ENCODE data around the gene RPL34.

The RPL34 gene

DNA sequence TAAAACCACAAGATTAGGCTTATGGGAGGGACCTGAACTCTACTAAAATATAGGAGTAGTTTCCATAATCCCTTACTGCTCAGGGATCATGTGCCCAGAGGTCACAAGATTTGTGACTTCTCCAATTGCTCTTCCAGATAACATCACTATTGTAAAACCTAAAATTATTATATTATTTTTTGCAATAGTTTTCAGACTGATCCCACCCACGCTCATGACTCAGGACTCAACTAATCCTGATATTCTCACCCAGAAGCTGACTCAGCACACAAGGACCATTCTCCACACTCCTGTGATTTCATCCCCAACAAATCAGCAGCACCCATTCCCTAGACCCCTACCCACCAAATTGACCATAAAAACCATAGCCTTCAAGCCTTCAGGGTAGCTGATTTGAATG is 24.0 kb upstream of the RPL34 start:
- Histone ChIP-seq H3K9me3 (ENCODE audit: low read length) (no peaks in the 10 kb centered on the region), H3K27ac (ENCODE audit: low read depth, low read length, poor library complexity, severe bottlenecking) (no peak overlapping the region), H3F3A (ENCODE audit: insufficient read depth, low read length) (no peaks in the 10 kb centered on the region), H3K4me3 (ENCODE audit: low read depth, low read length, poor library complexity, severe bottlenecking) (no peak overlapping the region), H3K9me2 (ENCODE audit: low read depth, low read length) (no peaks in the 10 kb centered on the region), H3K9ac (ENCODE audit: low read length) (no peak overlapping the region), H3K4me2 (ENCODE audit: low read length) (no peak overlapping the region), H3K27me3 (ENCODE audit: insufficient read depth, low read length) (no peaks in the 10 kb centered on the region), H3K36me3 (ENCODE audit: insufficient read depth, low read length) (no peaks in the 10 kb centered on the region), H3K4me1 (ENCODE audit: insufficient read depth, low read length, severe bottlenecking) (no peaks in the 10 kb centered on the region), H2AFZ (ENCODE audit: low read length) (no peak overlapping the region), H4K20me1 (ENCODE audit: insufficient read depth, low read length) (no peaks in the 10 kb centered on the region), H3K79me2 (ENCODE audit: insufficient read depth, low read length) (no peaks in the 10 kb centered on the region)
- TF ChIP-seq EZH2 (IDR thresholded peaks at IDR 0.05; ENCODE audit: borderline replicate concordance, low read length) = no peak
- TF ChIP-seq, protein P1, sequence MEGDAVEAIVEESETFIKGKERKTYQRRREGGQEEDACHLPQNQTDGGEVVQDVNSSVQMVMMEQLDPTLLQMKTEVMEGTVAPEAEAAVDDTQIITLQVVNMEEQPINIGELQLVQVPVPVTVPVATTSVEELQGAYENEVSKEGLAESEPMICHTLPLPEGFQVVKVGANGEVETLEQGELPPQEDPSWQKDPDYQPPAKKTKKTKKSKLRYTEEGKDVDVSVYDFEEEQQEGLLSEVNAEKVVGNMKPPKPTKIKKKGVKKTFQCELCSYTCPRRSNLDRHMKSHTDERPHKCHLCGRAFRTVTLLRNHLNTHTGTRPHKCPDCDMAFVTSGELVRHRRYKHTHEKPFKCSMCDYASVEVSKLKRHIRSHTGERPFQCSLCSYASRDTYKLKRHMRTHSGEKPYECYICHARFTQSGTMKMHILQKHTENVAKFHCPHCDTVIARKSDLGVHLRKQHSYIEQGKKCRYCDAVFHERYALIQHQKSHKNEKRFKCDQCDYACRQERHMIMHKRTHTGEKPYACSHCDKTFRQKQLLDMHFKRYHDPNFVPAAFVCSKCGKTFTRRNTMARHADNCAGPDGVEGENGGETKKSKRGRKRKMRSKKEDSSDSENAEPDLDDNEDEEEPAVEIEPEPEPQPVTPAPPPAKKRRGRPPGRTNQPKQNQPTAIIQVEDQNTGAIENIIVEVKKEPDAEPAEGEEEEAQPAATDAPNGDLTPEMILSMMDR (IDR thresholded peaks at IDR 0.05; ENCODE audit: low read length) = no peak

DNA sequence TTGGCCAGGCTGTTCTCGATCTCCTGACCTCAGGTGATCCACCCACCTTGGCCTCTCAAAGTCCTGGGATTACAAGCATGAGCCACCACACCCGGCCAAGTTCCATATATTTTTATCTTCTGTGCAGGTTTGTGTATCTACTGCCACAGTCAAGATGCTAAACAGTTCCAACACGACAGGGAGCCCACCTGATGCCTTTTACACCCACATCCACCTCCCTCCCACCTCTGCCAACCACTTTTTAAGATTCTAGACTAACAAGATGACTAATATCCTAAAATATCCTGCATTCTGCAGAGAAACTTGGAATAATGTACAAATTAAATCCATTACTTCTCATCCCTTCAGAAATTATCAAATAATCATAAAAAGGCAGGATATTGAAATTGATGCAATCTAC is 19.3 kb upstream of the RPL34 start:
- H3K27me3 ChIP-seq (ENCODE audit: insufficient read depth, low read length) = no peaks in the 10 kb centered on the region
- H3K9me3 ChIP-seq (ENCODE audit: low read length) = no peaks in the 10 kb centered on the region
- H3K27ac ChIP-seq (ENCODE audit: low read depth, low read length, poor library complexity, severe bottlenecking) = no peak overlapping the region
- H3K4me2 ChIP-seq (ENCODE audit: low read length) = no peak overlapping the region
- no peak overlapping the region for H2AFZ ChIP-seq (ENCODE audit: low read length)
- no peaks in the 10 kb centered on the region for H4K20me1 ChIP-seq (ENCODE audit: insufficient read depth, low read length)
- H3K9me2 ChIP-seq (ENCODE audit: low read depth, low read length) = no peaks in the 10 kb centered on the region
- H3K79me2 ChIP-seq (ENCODE audit: insufficient read depth, low read length) = no peaks in the 10 kb centered on the region
- no peak overlapping the region for H3K4me3 ChIP-seq (ENCODE audit: low read depth, low read length, poor library complexity, severe bottlenecking)
- no peak overlapping the region for H3K9ac ChIP-seq (ENCODE audit: low read length)
- H3K4me1 ChIP-seq (ENCODE audit: insufficient read depth, low read length, severe bottlenecking) = no peaks in the 10 kb centered on the region
- H3F3A ChIP-seq (ENCODE audit: insufficient read depth, low read length) = no peaks in the 10 kb centered on the region
- TF ChIP-seq, protein P1 (IDR thresholded peaks at IDR 0.05; ENCODE audit: low read length) = no peak
- no peak for TF ChIP-seq EZH2 (IDR thresholded peaks at IDR 0.05; ENCODE audit: borderline replicate concordance, low read length)
- H3K36me3 ChIP-seq (ENCODE audit: insufficient read depth, low read length) = no peaks in the 10 kb centered on the region

DNA sequence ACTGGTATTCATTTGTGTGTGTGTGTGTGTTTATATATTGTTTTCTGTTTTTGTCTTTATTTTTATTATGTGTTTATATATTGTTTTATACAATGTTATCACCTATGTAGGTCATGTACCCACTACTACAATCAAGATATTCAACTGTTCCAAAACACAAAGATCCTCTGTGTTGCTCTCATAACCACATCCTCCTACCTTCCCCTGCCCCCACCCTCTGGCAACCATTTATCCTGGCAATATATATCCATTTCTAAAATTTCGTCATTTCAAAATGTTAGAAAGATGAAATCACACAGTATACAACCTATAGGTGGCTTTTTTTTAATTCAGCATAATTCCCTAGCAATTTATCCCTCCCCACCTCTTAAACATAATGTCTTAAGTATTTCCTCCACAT is 18.8 kb upstream of the RPL34 start:
- Histone ChIP-seq H2AFZ (ENCODE audit: low read length) (no peak overlapping the region), H3K9ac (ENCODE audit: low read length) (no peak overlapping the region), H3K4me2 (ENCODE audit: low read length) (no peak overlapping the region), H3K9me2 (ENCODE audit: low read depth, low read length) (no peaks in the 10 kb centered on the region), H4K20me1 (ENCODE audit: insufficient read depth, low read length) (no peaks in the 10 kb centered on the region), H3K79me2 (ENCODE audit: insufficient read depth, low read length) (no peaks in the 10 kb centered on the region), H3K4me3 (ENCODE audit: low read depth, low read length, poor library complexity, severe bottlenecking) (no peak overlapping the region), H3K27ac (ENCODE audit: low read depth, low read length, poor library complexity, severe bottlenecking) (no peak overlapping the region), H3K4me1 (ENCODE audit: insufficient read depth, low read length, severe bottlenecking) (no peaks in the 10 kb centered on the region), H3K9me3 (ENCODE audit: low read length) (no peaks in the 10 kb centered on the region), H3K27me3 (ENCODE audit: insufficient read depth, low read length) (no peaks in the 10 kb centered on the region), H3K36me3 (ENCODE audit: insufficient read depth, low read length) (no peaks in the 10 kb centered on the region), H3F3A (ENCODE audit: insufficient read depth, low read length) (no peaks in the 10 kb centered on the region)
- TF ChIP-seq EZH2 (IDR thresholded peaks at IDR 0.05; ENCODE audit: borderline replicate concordance, low read length) = no peak
- TF ChIP-seq, protein P1 (IDR thresholded peaks at IDR 0.05; ENCODE audit: low read length) = no peak

All from OCI-LY1 (cell line).